ENCODE results near the gene RUBCN. TPM values are rescaled to one million over a fixed set of nuclear protein-coding genes. Genes with fewer than 3 reads are reported as not detected.

The RUBCN gene
- total and polyA plus RNA-seq, 10 of the 15 experiments (the other 5 are each of a cell fraction or from before 2014, with no cell fraction given), result 15.5 to 79.9 (median 40.4) TPM

DNA sequence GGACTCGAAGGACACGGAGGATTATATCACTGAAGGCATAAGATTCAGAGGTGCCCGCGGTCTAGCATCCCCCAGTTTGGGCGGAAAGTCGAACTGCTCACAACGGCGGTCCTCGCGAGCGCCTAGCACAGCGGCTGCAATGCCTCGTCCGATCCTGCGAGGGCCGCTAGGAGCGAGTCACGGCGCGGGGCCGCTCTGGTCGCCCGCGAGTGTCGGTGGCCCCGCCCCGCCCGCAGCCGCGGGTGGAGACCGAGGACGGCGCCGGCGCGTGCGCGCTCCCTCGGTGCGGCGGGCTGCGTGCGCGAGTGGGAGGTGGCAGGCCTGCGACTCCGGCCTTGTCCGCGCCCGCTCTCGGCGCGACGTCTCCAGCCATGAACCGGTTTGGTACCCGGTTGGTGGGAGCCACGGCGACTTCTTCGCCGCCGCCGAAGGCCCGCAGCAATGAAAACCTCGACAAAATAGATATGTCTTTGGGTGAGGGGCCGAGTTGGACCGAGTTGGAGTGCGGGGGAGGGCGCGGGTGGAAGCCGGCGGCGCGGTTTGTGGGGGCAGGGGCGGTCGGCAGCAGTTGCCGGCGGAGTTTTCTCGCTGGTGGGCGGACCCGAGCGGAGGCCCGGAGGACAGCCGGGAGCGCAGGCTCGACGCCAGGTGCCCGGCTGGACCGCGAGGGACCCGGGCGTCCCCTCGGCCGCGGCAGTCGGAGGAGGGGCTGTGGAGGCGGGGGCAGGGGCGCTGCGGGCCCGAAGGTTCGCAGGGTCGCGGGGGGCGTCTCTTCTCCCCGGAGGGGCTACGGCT is 13.1 kb upstream of the RUBCN start, which contains the start of gene FYTTD1:
Gene FYTTD1, plus strand, starts transcription at position 283 of the 795 bp plus-strand sequence. Its CDS starts 89 bp downstream, at position 372.
- H3K4me2 ChIP-seq (ENCODE audit: control insufficient read depth, insufficient read depth), result peak within 1 kb of the TSS; percentile 99
- H3K9me3 ChIP-seq (replicated peaks; ENCODE audit: control insufficient read depth, insufficient read depth, low read length), result no peaks in the 10 kb centered on the region
- ChIA-PET CTCF (interaction anchor here (0.9 to 1.7 kb wide), 15 partner anchors 9 to 52 kb away, joined by 3 to 11 read pairs (median 3); partner anchors contain the start of gene LRCH3), POLR2A (interaction anchor here (0.6 to 2.0 kb wide), 12 partner anchors 11 to 152 kb away, joined by 3 to 10 read pairs (median 4); partner anchors contain the start of gene RUBCN), RAD21 (ENCODE audit: unreplicated experiment) (interaction anchor here (0.8 to 2.2 kb wide), 12 partner anchors 13 to 151 kb away, joined by 3 to 14 read pairs (median 3); partner anchors contain the start of gene RUBCN), SMC1A (ENCODE audit: uncharacterized antibody, unreplicated experiment) (interaction anchor here (0.8 to 2.4 kb wide), 15 partner anchors 12 to 53 kb away, joined by 3 to 15 read pairs (median 5); partner anchors contain the start of genes LRCH3 and RUBCN)
- no peaks in the 10 kb centered on the region for H3K36me3 ChIP-seq (ENCODE audit: control insufficient read depth in 2 of 2, insufficient read depth in 2 of 2, low read length in 1 of 2)
- in situ Hi-C loops (cut with MboI) (no loop called here), intact Hi-C loops (cut with micrococcal nuclease; ENCODE audit: unreplicated experiment) (loop anchor here (1.0 to 5.0 kb wide), 4 partner anchors 12 to 53 kb away; partner anchors contain the start of gene LRCH3)
- peak within 1 kb of the TSS; percentile 82 for H3K4me3 ChIP-seq
- peak within 1 kb of the TSS; percentile 94 for H3K9ac ChIP-seq (ENCODE audit: control insufficient read depth, insufficient read depth, low read length)
- peak within 1 kb of the TSS; percentile 84 for H3K27ac ChIP-seq (ENCODE audit: control insufficient read depth, insufficient read depth)
- FAIRE-seq (peak; percentile 18), ATAC-seq (peak; percentile 87), DNase-seq (ENCODE audit: low read depth, low spot score) (no peak)
- peak within 1 kb of the TSS; percentile 93 for H2AFZ ChIP-seq (ENCODE audit: control insufficient read depth, low read depth, low read length)
- H3K79me2 ChIP-seq (ENCODE audit: control insufficient read depth, insufficient read depth, low read length), result peaks cover 55% of the 10 kb centered on the region
- H4K20me1 ChIP-seq (ENCODE audit: control insufficient read depth, insufficient read depth), result peaks cover 3% of the 10 kb centered on the region
- WGBS (ENCODE audit: insufficient coverage, insufficient replicate concordance, low lambda C conversion rate, missing lambda C conversion rate), result under 1% methylated on average over 91 of the region's 104 CpGs
- BruUV-seq (replicated peaks), result no TSS peak
- peaks cover 19% of the 10 kb centered on the region for H3K4me1 ChIP-seq (ENCODE audit: control insufficient read depth, insufficient read depth, low read length)
- H3K27me3 ChIP-seq (replicated peaks in 1 of 2; ENCODE audit: control insufficient read depth in 2 of 2, insufficient read depth in 2 of 2, low read length in 1 of 2), result no peaks in the 10 kb centered on the region
- peak; percentile 14; the same call in 1 of the 2 replicates for TF ChIP-seq RUNX3 (IDR thresholded peaks at IDR 0.05; ENCODE audit: low read length)
- TF ChIP-seq YY1 (IDR thresholded peaks at IDR 0.05; ENCODE audit: low read depth, low read length), result no peak; the same call in none of the 2 replicates
- peak; percentile 47; the same call in 1 of the 2 replicates for TF ChIP-seq TAF1 (IDR thresholded peaks at IDR 0.05; ENCODE audit: borderline replicate concordance, low read depth, low read length)
- TF ChIP-seq, protein P1, sequence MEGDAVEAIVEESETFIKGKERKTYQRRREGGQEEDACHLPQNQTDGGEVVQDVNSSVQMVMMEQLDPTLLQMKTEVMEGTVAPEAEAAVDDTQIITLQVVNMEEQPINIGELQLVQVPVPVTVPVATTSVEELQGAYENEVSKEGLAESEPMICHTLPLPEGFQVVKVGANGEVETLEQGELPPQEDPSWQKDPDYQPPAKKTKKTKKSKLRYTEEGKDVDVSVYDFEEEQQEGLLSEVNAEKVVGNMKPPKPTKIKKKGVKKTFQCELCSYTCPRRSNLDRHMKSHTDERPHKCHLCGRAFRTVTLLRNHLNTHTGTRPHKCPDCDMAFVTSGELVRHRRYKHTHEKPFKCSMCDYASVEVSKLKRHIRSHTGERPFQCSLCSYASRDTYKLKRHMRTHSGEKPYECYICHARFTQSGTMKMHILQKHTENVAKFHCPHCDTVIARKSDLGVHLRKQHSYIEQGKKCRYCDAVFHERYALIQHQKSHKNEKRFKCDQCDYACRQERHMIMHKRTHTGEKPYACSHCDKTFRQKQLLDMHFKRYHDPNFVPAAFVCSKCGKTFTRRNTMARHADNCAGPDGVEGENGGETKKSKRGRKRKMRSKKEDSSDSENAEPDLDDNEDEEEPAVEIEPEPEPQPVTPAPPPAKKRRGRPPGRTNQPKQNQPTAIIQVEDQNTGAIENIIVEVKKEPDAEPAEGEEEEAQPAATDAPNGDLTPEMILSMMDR (IDR thresholded peaks at IDR 0.05 in 2 of 3, conservative IDR thresholded peaks at IDR 0.05 in 1 of 3; ENCODE audit: control insufficient read depth in 2 of 3, extremely low read depth in 1 of 3, insufficient read depth in 1 of 3, low read depth in 3 of 3, low read length in 3 of 3), result peak; percentile 47 to 63 (median 50); a peak in 5 of 6 replicates
- TF ChIP-seq RELA (IDR thresholded peaks at IDR 0.05; ENCODE audit: borderline replicate concordance, partially characterized antibody), result peak; percentile 10
- TF ChIP-seq, protein P2, sequence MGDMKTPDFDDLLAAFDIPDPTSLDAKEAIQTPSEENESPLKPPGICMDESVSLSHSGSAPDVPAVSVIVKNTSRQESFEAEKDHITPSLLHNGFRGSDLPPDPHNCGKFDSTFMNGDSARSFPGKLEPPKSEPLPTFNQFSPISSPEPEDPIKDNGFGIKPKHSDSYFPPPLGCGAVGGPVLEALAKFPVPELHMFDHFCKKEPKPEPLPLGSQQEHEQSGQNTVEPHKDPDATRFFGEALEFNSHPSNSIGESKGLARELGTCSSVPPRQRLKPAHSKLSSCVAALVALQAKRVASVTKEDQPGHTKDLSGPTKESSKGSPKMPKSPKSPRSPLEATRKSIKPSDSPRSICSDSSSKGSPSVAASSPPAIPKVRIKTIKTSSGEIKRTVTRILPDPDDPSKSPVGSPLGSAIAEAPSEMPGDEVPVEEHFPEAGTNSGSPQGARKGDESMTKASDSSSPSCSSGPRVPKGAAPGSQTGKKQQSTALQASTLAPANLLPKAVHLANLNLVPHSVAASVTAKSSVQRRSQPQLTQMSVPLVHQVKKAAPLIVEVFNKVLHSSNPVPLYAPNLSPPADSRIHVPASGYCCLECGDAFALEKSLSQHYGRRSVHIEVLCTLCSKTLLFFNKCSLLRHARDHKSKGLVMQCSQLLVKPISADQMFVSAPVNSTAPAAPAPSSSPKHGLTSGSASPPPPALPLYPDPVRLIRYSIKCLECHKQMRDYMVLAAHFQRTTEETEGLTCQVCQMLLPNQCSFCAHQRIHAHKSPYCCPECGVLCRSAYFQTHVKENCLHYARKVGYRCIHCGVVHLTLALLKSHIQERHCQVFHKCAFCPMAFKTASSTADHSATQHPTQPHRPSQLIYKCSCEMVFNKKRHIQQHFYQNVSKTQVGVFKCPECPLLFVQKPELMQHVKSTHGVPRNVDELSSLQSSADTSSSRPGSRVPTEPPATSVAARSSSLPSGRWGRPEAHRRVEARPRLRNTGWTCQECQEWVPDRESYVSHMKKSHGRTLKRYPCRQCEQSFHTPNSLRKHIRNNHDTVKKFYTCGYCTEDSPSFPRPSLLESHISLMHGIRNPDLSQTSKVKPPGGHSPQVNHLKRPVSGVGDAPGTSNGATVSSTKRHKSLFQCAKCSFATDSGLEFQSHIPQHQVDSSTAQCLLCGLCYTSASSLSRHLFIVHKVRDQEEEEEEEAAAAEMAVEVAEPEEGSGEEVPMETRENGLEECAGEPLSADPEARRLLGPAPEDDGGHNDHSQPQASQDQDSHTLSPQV (IDR thresholded peaks at IDR 0.05), result peak; percentile 57; the same call in 1 of the 2 replicates
- TF ChIP-seq PML (IDR thresholded peaks at IDR 0.05; ENCODE audit: low read length), result no peak; the same call in 1 of the 2 replicates
- TF ChIP-seq MYC (IDR thresholded peaks at IDR 0.05; ENCODE audit: insufficient read depth, insufficient read length, insufficient replicate concordance, low read length, severe bottlenecking), result peak; percentile 8
- TF ChIP-seq ZNF207 (IDR thresholded peaks at IDR 0.05; ENCODE audit: borderline replicate concordance), result peak; percentile 94
- TF ChIP-seq LARP7 (IDR thresholded peaks at IDR 0.05), result peak; percentile 83; the same call in 1 of the 2 replicates
- peak; percentile 89; the same call in 1 of the 2 replicates for TF ChIP-seq STAT1 (conservative IDR thresholded peaks at IDR 0.05)
- TF ChIP-seq CEBPB (IDR thresholded peaks at IDR 0.05; ENCODE audit: borderline replicate concordance in 1 of 2, low read depth in 2 of 2, low read length in 2 of 2), result no peak
- no peak for TF ChIP-seq SPI1 (IDR thresholded peaks at IDR 0.05; ENCODE audit: borderline replicate concordance, insufficient read depth, low read depth, low read length)
- TF ChIP-seq HCFC1 (IDR thresholded peaks at IDR 0.05; ENCODE audit: low read length), result peak; percentile 44
- TF ChIP-seq BRCA1 (IDR thresholded peaks at IDR 0.05; ENCODE audit: low read depth, low read length), result no peak
- peak; percentile 49 for TF ChIP-seq RAD21 (IDR thresholded peaks at IDR 0.05; ENCODE audit: insufficient read depth, low read depth, low read length)

Data from GM12878 (cell line).